Activated B cell treated with CpG ODN at 0.5 μM for 24 hours (primary cell): ENCODE data around the gene SYNE1. TPM values are rescaled to one million over a fixed set of nuclear protein-coding genes. Genes with fewer than 3 reads are reported as not detected.

Experiments used
- ATAC-seq: fragments of 200-7000 bp; cut with Tn5 transposase; one replicate; pipeline ENCODE4 v1.10.0; 2021; ENCODE audit warnings: low read depth, mild to moderate bottlenecking, moderate library complexity
- CTCF ChIA-PET: fragments of 350-600 bp; sonication (Branson Sonifier 250); formaldehyde crosslinking; loops from one replicate; lab custom pipeline; 2021; ENCODE audit warnings: antibody characterized with exemption; lab: Charles Lee
- POLR2A ChIA-PET: fragments of 350-600 bp; sonication (Branson Sonifier 250); formaldehyde crosslinking; loops from one replicate; lab custom pipeline; 2021; ENCODE audit warnings: antibody characterized with exemption; lab: Charles Lee
- DNase-seq: peaks from one replicate; pipeline ENCODE4 v3.0.0; 2022
- H3K27ac Mint-ChIP-seq: one replicate; pipeline ENCODE4 v1.8.0; 2020; ENCODE audit warnings: mixed read lengths
- H3K27me3 Mint-ChIP-seq: one replicate; pipeline ENCODE4 v1.8.0; 2021; ENCODE audit warnings: mixed read lengths
- H3K36me3 Mint-ChIP-seq: one replicate; pipeline ENCODE4 v1.8.0; 2021; ENCODE audit warnings: low read depth, mixed read lengths
- H3K4me1 Mint-ChIP-seq: one replicate; pipeline ENCODE4 v1.8.0; 2021; ENCODE audit warnings: mixed read lengths
- H3K4me3 Mint-ChIP-seq: one replicate; pipeline ENCODE4 v1.8.0; 2020; ENCODE audit warnings: mild to moderate bottlenecking, mixed read lengths
- H3K9me3 Mint-ChIP-seq: one replicate; pipeline ENCODE4 v1.8.0; 2020; ENCODE audit warnings: mixed read lengths
- CTCF ChIP-seq: fragments of 200-600 bp; IDR thresholded peaks from one replicate; pipeline ENCODE4 v1.8.0; 2022; ENCODE audit warnings: antibody characterized with exemption, mild to moderate bottlenecking
- intact Hi-C: fragments of 100-400 bp; cut with micrococcal nuclease; formaldehyde crosslinking; loops from one replicate; pipeline ENCODE4 v1.15.1; 2024
- total RNA-seq: library from RNA; stranded (reverse); gene quantifications from 2 replicates; pipeline ENCODE4 v1.2.3, GENCODE V29; 2022

The SYNE1 gene
- total RNA-seq, 1 donor from 2014 or later, result 74.9 TPM

- no peak for TF ChIP-seq CTCF
- CTCF ChIA-PET, result no interaction called here
- H3K36me3 Mint-ChIP-seq, result no peaks in the 10 kb centered on the region
- no peaks in the 10 kb centered on the region for H3K27me3 Mint-ChIP-seq
- H3K4me1 Mint-ChIP-seq, result no peaks in the 10 kb centered on the region
- no peak overlapping the region for H3K4me3 Mint-ChIP-seq
- H3K27ac Mint-ChIP-seq, result no peak overlapping the region
- intact Hi-C loops, result no loop called here
- POLR2A ChIA-PET, result no interaction called here
- DNase-seq (no peak), ATAC-seq (no peak)
- H3K9me3 Mint-ChIP-seq, result no peaks in the 10 kb centered on the region
Observed at GRCh38 chr6:152096863-152097496, 540.2 kb downstream of the SYNE1 start.

- DNase-seq (no peak), ATAC-seq (no peak)
- ChIA-PET CTCF (no interaction called here), POLR2A (no interaction called here)
- intact Hi-C loops, result no loop called here
- TF ChIP-seq CTCF, result no peak
- H3K4me3 Mint-ChIP-seq, result no peak overlapping the region
- no peaks in the 10 kb centered on the region for H3K36me3 Mint-ChIP-seq
- no peaks in the 10 kb centered on the region for H3K4me1 Mint-ChIP-seq
- no peaks in the 10 kb centered on the region for H3K9me3 Mint-ChIP-seq
- H3K27me3 Mint-ChIP-seq, result no peaks in the 10 kb centered on the region
- H3K27ac Mint-ChIP-seq, result no peak overlapping the region
Observed at GRCh38 chr6:152094992-152095592, 542.1 kb downstream of the SYNE1 start.

- intact Hi-C loops, result no loop called here
- no peaks in the 10 kb centered on the region for H3K4me1 Mint-ChIP-seq
- H3K9me3 Mint-ChIP-seq, result no peaks in the 10 kb centered on the region
- ATAC-seq (no peak), DNase-seq (no peak)
- H3K4me3 Mint-ChIP-seq, result no peak overlapping the region
- no peak overlapping the region for H3K27ac Mint-ChIP-seq
- ChIA-PET CTCF (no interaction called here), POLR2A (no interaction called here)
- H3K27me3 Mint-ChIP-seq, result no peaks in the 10 kb centered on the region
- H3K36me3 Mint-ChIP-seq, result no peaks in the 10 kb centered on the region
- no peak for TF ChIP-seq CTCF
Observed at GRCh38 chr6:152094276-152094675, 542.9 kb downstream of the SYNE1 start.

- Mint-ChIP-seq H3K9me3 (no peaks in the 10 kb centered on the region), H3K4me1 (no peaks in the 10 kb centered on the region), H3K36me3 (no peaks in the 10 kb centered on the region), H3K27me3 (no peaks in the 10 kb centered on the region), H3K27ac (no peak overlapping the region), H3K4me3 (no peak overlapping the region)
- DNase-seq (no peak), ATAC-seq (no peak)
- CTCF ChIA-PET, result no interaction called here
- TF ChIP-seq CTCF, result no peak
- intact Hi-C loops, result no loop called here
- POLR2A ChIA-PET, result no interaction called here
Observed at GRCh38 chr6:152093711-152094110, 543.5 kb downstream of the SYNE1 start.

GRCh38 chr6:152091851-152092341 lies 545.3 kb downstream of the SYNE1 start:
- no peak for ATAC-seq
- ChIA-PET POLR2A (no interaction called here), CTCF (interaction anchor here (1.9 kb wide), 1 partner anchor 33 kb away, joined by 6 read pairs; no protein-coding TSS in a partner anchor)
- H3K27me3 Mint-ChIP-seq, result no peaks in the 10 kb centered on the region
- no peak for TF ChIP-seq CTCF
- no peaks in the 10 kb centered on the region for H3K4me1 Mint-ChIP-seq
- no peak for DNase-seq
- no peak overlapping the region for H3K27ac Mint-ChIP-seq
- H3K9me3 Mint-ChIP-seq, result no peaks in the 10 kb centered on the region
- H3K4me3 Mint-ChIP-seq, result no peak overlapping the region
- intact Hi-C loops, result no loop called here
- no peaks in the 10 kb centered on the region for H3K36me3 Mint-ChIP-seq
